Sigmoid colon (tissue), 4 donors: ENCODE data around the gene PPCDC.

ENCODE experiments used
- POLR2A ChIP-seq, 2 donors: fragments of 450-650 bp; IDR thresholded peaks; one replicate each; pipeline ENCODE4 v1.6.1; 2016; ENCODE audit warnings: antibody characterized with exemption in 2 of 2, mild to moderate bottlenecking in 2 of 2, moderate library complexity in 2 of 2
- POLR2AphosphoS5 ChIP-seq, 4 donors: sonication (generic); formaldehyde crosslinking; IDR thresholded peaks; one replicate each; pipeline ENCODE4 v1.6.1; 2017; ENCODE audit warnings: antibody characterized with exemption in 4 of 4

GRCh38 chr15:75067123-75067830 lies 43.9 kb downstream of the PPCDC start:
- TF ChIP-seq POLR2AphosphoS5 (IDR thresholded peaks at IDR 0.05), result no peak
- TF ChIP-seq POLR2A (IDR thresholded peaks at IDR 0.05), result no peak
